HG03442 (cell line): Measurements from ENCODE around the gene TFAP2A.

ENCODE experiments used
- ATAC-seq: cut with Tn5 transposase; IDR thresholded peaks from one replicate; pipeline ENCODE4 v1.9.1; 2021; ENCODE audit warnings: mild to moderate bottlenecking, moderate library complexity; ENCODE audit not compliant: unreplicated experiment

Gene TFAP2A

GRCh38 chr6:10384610-10385523 is 30.0 kb downstream of the TFAP2A start:
- no peak for ATAC-seq

DNA sequence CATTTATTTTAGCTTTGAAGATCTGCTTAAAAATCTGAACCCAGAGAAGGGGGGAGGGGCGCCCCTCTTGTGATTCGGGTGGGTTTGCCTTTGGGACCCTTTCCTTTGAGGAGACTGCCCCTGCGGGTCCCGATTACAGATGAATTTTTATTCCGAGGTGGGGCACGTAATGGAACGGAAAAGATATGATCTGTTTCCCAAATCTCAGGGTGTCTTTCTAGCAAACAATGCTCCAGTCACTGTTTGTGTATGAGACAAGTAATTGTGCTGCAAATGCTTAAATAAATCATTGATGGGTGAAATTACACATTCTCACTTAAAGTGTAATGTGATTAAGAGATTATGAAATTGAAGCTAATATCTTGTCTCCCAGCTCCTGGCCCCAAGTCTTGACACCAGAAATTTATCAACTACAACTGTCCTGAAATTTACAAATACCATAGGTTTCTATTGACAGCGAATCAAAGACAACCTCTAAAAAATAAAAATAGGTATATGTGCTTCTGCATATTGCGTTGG is 30.7 kb downstream of the TFAP2A start:
- no peak for ATAC-seq

- ATAC-seq, result no peak
Observed at GRCh38 chr6:10383331-10384090, 31.4 kb downstream of the TFAP2A start.

GRCh38 chr6:10382728-10383330 is 32.0 kb downstream of the TFAP2A start:
- ATAC-seq, result no peak

GRCh38 chr6:10382322-10382721 is 32.6 kb downstream of the TFAP2A start:
- no peak for ATAC-seq

DNA sequence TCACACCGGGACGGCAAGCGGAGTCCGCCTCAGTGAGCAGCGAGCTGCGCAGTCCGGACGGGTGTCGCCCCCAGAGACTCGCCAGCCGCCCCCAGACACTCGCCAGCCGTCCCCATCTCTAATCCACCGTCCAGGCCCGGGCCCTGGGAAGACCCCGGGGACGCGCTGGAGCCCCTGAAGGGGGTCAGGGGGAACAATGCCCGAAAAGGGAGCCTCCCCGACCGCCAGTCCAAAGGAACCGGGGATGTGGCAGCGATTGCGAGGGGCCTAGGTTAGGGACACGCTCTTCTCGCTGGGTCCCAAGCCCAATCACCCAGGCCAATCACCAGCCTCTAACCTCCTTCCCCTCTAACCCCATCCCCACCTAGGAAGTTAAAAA is 33.1 kb downstream of the TFAP2A start:
- no peak for ATAC-seq

GRCh38 chr6:10381133-10381829 is 33.6 kb downstream of the TFAP2A start:
- no peak for ATAC-seq

DNA sequence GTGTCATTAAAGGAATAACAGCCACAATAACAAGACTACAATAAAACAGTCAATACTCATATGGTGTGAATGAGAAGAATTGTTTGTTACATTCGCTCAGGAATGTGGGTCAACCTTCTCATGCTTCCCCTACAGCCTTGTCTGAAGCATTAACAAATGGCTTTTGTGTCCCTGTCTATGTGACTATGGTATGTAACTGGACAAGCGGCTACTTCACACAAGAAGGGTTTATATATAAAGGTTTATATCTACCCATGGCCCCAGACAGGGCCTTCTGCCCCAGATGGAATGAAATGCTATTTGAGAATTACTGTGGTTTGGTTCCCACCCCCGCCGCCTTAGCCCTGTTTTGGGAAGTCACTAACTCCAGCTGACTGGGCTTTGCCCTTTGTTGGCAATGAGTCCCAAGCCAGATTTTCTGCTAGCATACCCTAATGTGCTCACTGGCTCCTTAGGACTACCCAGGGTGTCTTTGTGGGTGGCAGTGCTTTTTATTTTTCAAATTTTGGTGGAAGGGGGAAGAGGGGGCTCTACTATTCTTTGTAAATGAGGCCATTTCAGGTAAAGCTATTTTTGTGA is 39.4 kb downstream of the TFAP2A start:
- no peak for ATAC-seq

- ATAC-seq, result no peak
Observed at GRCh38 chr6:10373642-10374359, 41.1 kb downstream of the TFAP2A start.

DNA sequence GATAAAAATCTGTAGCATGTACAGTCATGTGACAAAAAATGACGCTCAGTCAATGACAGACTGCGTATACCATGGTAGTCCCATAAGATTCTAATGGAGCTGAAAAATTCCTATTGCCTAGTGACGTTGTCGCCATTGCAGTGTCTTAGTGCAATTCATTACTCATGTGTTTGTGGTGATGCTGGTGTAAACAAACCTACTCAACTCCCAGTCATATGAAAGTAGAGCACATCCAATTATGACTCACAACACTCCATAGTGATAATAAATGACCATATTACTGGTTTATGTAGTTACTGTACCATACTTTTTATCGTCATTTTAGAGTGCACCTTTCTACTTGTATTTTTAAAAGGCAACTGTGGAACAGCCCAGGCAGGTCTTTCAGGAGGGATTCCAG is 45.0 kb downstream of the TFAP2A start:
- peak; percentile 61 for ATAC-seq

DNA sequence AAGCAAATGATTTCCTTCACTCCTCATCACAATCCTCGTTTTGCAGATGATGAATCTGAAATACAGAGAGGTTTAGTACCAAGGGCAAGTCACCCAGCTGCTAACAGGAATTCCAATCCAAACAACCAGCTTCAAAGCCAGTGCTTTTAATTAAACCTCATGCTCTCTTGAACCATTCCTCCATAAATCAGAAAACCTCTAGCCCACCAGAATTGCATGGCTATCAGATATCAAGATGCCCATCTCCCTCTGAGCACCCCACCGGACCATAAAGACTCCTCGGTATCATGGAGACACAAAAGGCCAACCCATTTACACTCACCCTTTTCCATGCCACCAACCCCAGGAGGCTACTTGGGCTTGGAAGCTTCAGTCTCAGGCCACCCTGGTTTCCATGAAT is 46.0 kb downstream of the TFAP2A start:
- no peak for ATAC-seq

DNA sequence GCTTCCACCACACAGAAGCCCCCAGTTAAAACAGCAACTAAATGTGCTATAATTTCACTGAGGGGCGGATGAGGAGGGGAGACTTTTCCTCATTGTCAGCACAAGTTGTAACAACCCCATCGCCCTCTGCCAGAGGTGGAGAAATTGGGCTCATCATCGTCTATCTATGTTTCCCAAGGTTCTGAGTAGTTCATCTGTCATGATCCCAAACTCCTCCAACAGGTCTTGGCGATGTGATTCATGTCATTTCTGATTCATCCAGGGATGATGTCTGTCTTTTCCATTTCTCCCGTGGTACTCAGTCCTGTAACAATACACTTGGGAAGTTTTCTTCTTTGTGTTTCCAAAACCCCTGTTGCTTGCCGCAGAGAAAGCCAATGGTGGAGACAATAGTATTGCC is 51.0 kb downstream of the TFAP2A start:
- no peak for ATAC-seq

DNA sequence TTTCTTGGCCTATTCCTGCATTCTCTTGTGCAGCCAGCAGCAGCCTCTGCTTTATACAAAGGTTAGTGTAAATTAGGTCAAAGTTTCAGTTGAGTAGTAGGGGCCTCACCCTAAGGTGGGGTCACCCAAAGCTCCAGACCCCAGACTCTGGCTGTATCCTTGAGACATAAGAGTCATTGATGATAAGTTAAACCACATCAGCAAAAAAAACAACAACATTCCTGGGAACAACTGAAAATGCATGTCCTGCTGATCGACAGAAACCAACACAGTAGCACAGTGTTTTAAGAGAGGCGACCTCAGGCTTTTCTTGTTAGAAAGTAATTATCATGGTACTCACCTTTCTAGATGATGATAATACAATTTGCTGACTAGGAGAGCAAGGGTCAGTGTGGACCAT is 52.6 kb downstream of the TFAP2A start:
- ATAC-seq, result no peak

DNA sequence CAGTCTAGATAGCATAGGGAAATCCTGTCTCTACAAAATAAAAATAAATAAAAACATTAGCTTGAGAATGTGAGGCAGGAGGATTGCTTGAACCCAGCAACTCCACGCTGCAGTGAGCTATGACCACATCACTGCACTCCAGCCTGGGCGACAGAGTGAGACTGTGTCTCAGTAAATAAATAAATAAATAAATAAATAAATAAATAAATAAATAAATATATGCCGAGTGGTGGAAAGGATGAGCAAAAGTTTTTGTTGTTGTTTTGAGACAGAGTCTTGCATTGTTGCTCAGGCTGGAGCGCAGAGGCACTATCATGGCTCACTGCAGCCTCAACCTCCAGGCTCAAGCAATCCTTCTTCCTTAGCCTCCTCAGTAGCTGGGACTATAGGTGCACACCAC is 53.4 kb downstream of the TFAP2A start:
- no peak for ATAC-seq

- no peak for ATAC-seq
Observed at GRCh38 chr6:10359581-10359980, 55.3 kb downstream of the TFAP2A start.

DNA sequence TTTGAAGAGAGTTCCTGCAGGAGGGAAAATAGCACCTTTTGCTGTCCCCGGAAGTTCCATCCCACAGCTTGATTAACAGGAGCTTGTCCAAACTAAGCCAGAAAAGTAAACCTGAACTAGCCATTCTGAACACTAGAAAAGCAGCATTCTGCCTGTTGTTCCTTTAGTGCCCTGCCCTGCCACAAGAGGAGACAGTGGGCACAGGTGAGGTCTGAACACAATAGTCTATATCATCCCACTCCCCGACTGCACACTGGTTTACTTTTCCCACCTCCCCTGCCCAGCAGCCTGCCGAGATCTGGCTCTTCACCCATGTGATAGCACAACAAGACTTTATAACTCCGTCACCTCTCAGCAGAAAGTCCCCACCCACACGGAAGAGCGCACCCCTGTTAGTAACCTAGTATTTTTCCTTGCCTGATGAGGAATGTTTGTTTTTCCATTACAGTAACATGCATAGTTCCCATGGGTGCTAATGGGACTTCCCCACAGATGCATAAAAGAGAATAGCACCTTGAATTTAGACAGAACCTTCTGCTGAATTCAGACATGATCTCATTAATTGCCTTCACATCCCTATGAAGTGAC is 59.7 kb downstream of the TFAP2A start:
- ATAC-seq, result peak; percentile 68

DNA sequence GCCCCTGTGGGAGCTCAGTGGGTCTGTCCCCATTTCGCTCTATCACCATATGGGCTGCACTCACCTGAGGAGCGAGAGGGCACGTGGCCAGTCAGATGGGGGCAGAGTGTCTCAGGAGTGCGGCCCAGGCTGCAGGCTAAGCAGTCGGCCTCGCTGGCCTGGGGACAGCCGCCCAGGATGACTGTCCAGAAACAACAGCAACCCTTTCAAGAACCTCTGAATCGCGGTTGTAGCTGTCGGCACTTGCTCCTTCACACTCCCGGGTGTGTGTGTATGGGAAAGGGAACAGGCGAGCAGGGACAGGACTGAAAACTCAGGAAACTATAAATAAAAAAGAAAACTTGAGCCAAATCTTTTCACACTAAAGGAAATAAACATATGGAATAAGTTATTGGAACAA is 63.1 kb downstream of the TFAP2A start:
- ATAC-seq, result no peak

- no peak for ATAC-seq
Observed at GRCh38 chr6:10350720-10351119, 64.2 kb downstream of the TFAP2A start.

GRCh38 chr6:10347561-10348327 is 67.1 kb downstream of the TFAP2A start:
- no peak for ATAC-seq
